Liver (tissue), 9 donors: ENCODE data around the gene CDX1. TPM values are rescaled to one million over a fixed set of nuclear protein-coding genes. Genes with fewer than 3 reads are reported as not detected.

Source experiments
- DNase-seq: peaks from one replicate; pipeline ENCODE4 v3.0.0-alpha.2; 2017; ENCODE audit warnings: low spot score
- H3K27ac ChIP-seq, 2 donors: one replicate each; pipeline ENCODE4 v1.7.0; 2013; ENCODE audit warnings: inconsistent platforms in 2 of 2, low read length in 2 of 2, control low read depth in 1 of 2, low read depth in 1 of 2, mild to moderate bottlenecking in 1 of 2
- H3K27me3 ChIP-seq, 4 donors: one replicate each; pipeline versions ENCODE4 v1.6.1 to v1.7.0; 2013; ENCODE audit warnings: low read length in 3 of 4, inconsistent platforms in 1 of 4, mild to moderate bottlenecking in 1 of 4, moderate library complexity in 1 of 4; ENCODE audit not compliant: control insufficient read depth in 4 of 4, insufficient read depth in 4 of 4
- H3K36me3 ChIP-seq, 4 donors: one replicate each; pipeline versions ENCODE4 v1.6.1 to v1.7.0; 2013; ENCODE audit warnings: low read length in 3 of 4, mild to moderate bottlenecking in 3 of 4, low read depth in 1 of 4, moderate library complexity in 1 of 4; ENCODE audit not compliant: control insufficient read depth in 4 of 4, insufficient read depth in 3 of 4
- H3K4me1 ChIP-seq, 4 donors: one replicate each; pipeline versions ENCODE4 v1.6.1 to v1.7.0; 2013; ENCODE audit warnings: low read length in 3 of 4, mild to moderate bottlenecking in 3 of 4, moderate library complexity in 1 of 4; ENCODE audit not compliant: control insufficient read depth in 4 of 4, insufficient read depth in 4 of 4
- H3K4me3 ChIP-seq, 3 donors: one replicate each; pipeline versions ENCODE4 v1.6.1 to v1.7.0; 2013; ENCODE audit warnings: low read length in 3 of 3, control low read depth in 1 of 3, low read depth in 1 of 3, mild to moderate bottlenecking in 1 of 3
- H3K9ac ChIP-seq, 2 donors: one replicate each; pipeline ENCODE4 v1.7.0; 2013; ENCODE audit warnings: low read length in 2 of 2, mild to moderate bottlenecking in 2 of 2, moderate library complexity in 2 of 2, control low read depth in 1 of 2, low read depth in 1 of 2
- H3K9me3 ChIP-seq, 4 donors: one replicate each; pipeline versions ENCODE4 v1.6.1 to v1.7.0; 2013; ENCODE audit warnings: low read length in 3 of 4; ENCODE audit not compliant: control insufficient read depth in 4 of 4
- ATF3 ChIP-seq: IDR thresholded peaks from 2 replicates; pipeline ENCODE4 v1.6.1; 2016; ENCODE audit warnings: antibody characterized with exemption
- EGR1 ChIP-seq, 2 donors: IDR thresholded peaks; 2 replicates each; pipeline ENCODE4 v1.6.1; 2016 to 2018; ENCODE audit warnings: antibody characterized with exemption in 2 of 2, low read depth in 2 of 2
- FOXA1 ChIP-seq: IDR thresholded peaks from 2 replicates; pipeline ENCODE4 v1.6.1; 2016; ENCODE audit warnings: antibody characterized with exemption
- FOXA2 ChIP-seq: IDR thresholded peaks from 2 replicates; pipeline ENCODE4 v1.6.1; 2016; ENCODE audit warnings: antibody characterized with exemption
- GABPA ChIP-seq, 2 donors: IDR thresholded peaks in 1 of 2; conservative IDR thresholded peaks in 1 of 2; 2 replicates each; pipeline ENCODE4 v1.6.1; 2016; ENCODE audit warnings: antibody characterized with exemption in 2 of 2, mild to moderate bottlenecking in 1 of 2, moderate library complexity in 1 of 2
- HNF4A ChIP-seq, 2 donors: conservative IDR thresholded peaks; 2 replicates each; pipeline ENCODE4 v1.6.1; 2016; ENCODE audit warnings: antibody characterized with exemption in 2 of 2, mild to moderate bottlenecking in 2 of 2
- HNF4G ChIP-seq: IDR thresholded peaks from 2 replicates; pipeline ENCODE4 v1.6.1; 2016; ENCODE audit warnings: antibody characterized with exemption
- JUND ChIP-seq, 2 donors: IDR thresholded peaks; 2 replicates each; pipeline ENCODE4 v1.6.1; 2016; ENCODE audit warnings: antibody characterized with exemption in 2 of 2
- NR2F2 ChIP-seq: IDR thresholded peaks from 2 replicates; pipeline ENCODE4 v1.6.1; 2016; ENCODE audit warnings: antibody characterized with exemption
- RAD21 ChIP-seq, 2 donors: IDR thresholded peaks; 2 replicates each; pipeline ENCODE4 v1.6.1; 2016; ENCODE audit warnings: antibody characterized with exemption in 2 of 2, mild to moderate bottlenecking in 2 of 2
- SP1 ChIP-seq: IDR thresholded peaks from 2 replicates; pipeline ENCODE4 v1.6.1; 2018; ENCODE audit warnings: antibody characterized with exemption, mild to moderate bottlenecking
- TAF1 ChIP-seq: conservative IDR thresholded peaks from 2 replicates; pipeline ENCODE4 v1.6.1; 2016; ENCODE audit warnings: antibody characterized with exemption, mild to moderate bottlenecking
- YY1 ChIP-seq: IDR thresholded peaks from 2 replicates; pipeline ENCODE4 v1.6.1; 2016; ENCODE audit warnings: antibody characterized with exemption, mild to moderate bottlenecking
- WGBS: extraction: QIAGEN DNeasy Blood & Tissue Kit; methylation state at CpG from one replicate; pipeline ENCODE4 v1.1.7; 2013; 5-methylcytosine and 5-hydroxymethylcytosine counted together
- polyA plus RNA-seq, 2 donors: library from polyadenylated mRNA; stranded (reverse) in 1 of 2; unstranded in 1 of 2; fragments of 200-250 nt in 1 of 2; fragments of >200 nt in 1 of 2; fragmentation: Nextera tagmentation in 1 of 2; extraction: Ambion mirVana in 1 of 2; gene quantifications; one replicate each; pipeline versions ENCODE4 v1.2.1 to v1.2.3, GENCODE V29; 2013 to 2015
- total RNA-seq, 2 donors: library from RNA; depleted of rRNA; stranded (reverse); fragments of >200 nt; gene quantifications; one replicate each; pipeline ENCODE4 v1.2.3, GENCODE V29; 2014
- TF ChIP-seq, protein P1 (sequence below): IDR thresholded peaks from 2 replicates; pipeline ENCODE4 v1.6.1; 2016; ENCODE audit warnings: antibody characterized with exemption
- TF ChIP-seq, protein P2 (sequence below): IDR thresholded peaks from 2 replicates; pipeline ENCODE4 v1.6.1; 2016; ENCODE audit warnings: antibody characterized with exemption, mild to moderate bottlenecking
- TF ChIP-seq, protein P3 (sequence below): fragments of 150-350 bp; IDR thresholded peaks from 2 replicates; pipeline ENCODE4 v1.5.1; 2017; ENCODE audit warnings: improper control_type of control experiment, low read depth, low read length; ENCODE audit not compliant: missing input control
- TF ChIP-seq, protein P4 (sequence below): IDR thresholded peaks from 2 replicates; pipeline ENCODE4 v1.6.1; 2016; ENCODE audit warnings: antibody characterized with exemption
- donor health status: healthy.
- donor health status: healthy.
- donor health status: healthy.
- donor health status: healthy.
- donor health status: healthy.

Gene CDX1
- total and polyA plus RNA-seq, 4 donors, result not detected

GRCh38 chr5:150223474-150223873, 56.9 kb downstream of the CDX1 start:
- Histone ChIP-seq H3K9ac (no peak overlapping the region), H3K27me3 (no peaks in the 10 kb centered on the region), H3K4me3 (no peak overlapping the region), H3K36me3 (no peaks in the 10 kb centered on the region), H3K27ac (no peak overlapping the region), H3K9me3 (no peaks in the 10 kb centered on the region), H3K4me1 (no peaks in the 10 kb centered on the region)
- TF ChIP-seq, protein P1, sequence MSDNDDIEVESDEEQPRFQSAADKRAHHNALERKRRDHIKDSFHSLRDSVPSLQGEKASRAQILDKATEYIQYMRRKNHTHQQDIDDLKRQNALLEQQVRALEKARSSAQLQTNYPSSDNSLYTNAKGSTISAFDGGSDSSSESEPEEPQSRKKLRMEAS, result no peak
- no peak for TF ChIP-seq HNF4A (conservative IDR thresholded peaks at IDR 0.05)
- TF ChIP-seq FOXA1, result no peak
- 91% methylated on average over 7 of the region's 7 CpGs for WGBS
- DNase-seq, result no peak

- 81% methylated on average over 8 of the region's 8 CpGs for WGBS
- no peak for DNase-seq
- Histone ChIP-seq H3K4me3 (no peak overlapping the region), H3K27me3 (no peaks in the 10 kb centered on the region), H3K4me1 (no peaks in the 10 kb centered on the region), H3K36me3 (no peaks in the 10 kb centered on the region), H3K27ac (no peak overlapping the region), H3K9me3 (no peaks in the 10 kb centered on the region), H3K9ac (no peak overlapping the region)
- TF ChIP-seq, protein P1, result no peak
- no peak for TF ChIP-seq EGR1 (IDR thresholded peaks at IDR 0.05; ENCODE audit: low read depth in 2 of 2)
- no peak for TF ChIP-seq NR2F2
- TF ChIP-seq, protein P2, sequence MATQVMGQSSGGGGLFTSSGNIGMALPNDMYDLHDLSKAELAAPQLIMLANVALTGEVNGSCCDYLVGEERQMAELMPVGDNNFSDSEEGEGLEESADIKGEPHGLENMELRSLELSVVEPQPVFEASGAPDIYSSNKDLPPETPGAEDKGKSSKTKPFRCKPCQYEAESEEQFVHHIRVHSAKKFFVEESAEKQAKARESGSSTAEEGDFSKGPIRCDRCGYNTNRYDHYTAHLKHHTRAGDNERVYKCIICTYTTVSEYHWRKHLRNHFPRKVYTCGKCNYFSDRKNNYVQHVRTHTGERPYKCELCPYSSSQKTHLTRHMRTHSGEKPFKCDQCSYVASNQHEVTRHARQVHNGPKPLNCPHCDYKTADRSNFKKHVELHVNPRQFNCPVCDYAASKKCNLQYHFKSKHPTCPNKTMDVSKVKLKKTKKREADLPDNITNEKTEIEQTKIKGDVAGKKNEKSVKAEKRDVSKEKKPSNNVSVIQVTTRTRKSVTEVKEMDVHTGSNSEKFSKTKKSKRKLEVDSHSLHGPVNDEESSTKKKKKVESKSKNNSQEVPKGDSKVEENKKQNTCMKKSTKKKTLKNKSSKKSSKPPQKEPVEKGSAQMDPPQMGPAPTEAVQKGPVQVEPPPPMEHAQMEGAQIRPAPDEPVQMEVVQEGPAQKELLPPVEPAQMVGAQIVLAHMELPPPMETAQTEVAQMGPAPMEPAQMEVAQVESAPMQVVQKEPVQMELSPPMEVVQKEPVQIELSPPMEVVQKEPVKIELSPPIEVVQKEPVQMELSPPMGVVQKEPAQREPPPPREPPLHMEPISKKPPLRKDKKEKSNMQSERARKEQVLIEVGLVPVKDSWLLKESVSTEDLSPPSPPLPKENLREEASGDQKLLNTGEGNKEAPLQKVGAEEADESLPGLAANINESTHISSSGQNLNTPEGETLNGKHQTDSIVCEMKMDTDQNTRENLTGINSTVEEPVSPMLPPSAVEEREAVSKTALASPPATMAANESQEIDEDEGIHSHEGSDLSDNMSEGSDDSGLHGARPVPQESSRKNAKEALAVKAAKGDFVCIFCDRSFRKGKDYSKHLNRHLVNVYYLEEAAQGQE, result no peak
- no peak for TF ChIP-seq JUND (IDR thresholded peaks at IDR 0.05)
- no peak for TF ChIP-seq ATF3
- no peak for TF ChIP-seq RAD21 (IDR thresholded peaks at IDR 0.05)
- TF ChIP-seq FOXA2, result no peak
- no peak for TF ChIP-seq FOXA1
- TF ChIP-seq, protein P3, sequence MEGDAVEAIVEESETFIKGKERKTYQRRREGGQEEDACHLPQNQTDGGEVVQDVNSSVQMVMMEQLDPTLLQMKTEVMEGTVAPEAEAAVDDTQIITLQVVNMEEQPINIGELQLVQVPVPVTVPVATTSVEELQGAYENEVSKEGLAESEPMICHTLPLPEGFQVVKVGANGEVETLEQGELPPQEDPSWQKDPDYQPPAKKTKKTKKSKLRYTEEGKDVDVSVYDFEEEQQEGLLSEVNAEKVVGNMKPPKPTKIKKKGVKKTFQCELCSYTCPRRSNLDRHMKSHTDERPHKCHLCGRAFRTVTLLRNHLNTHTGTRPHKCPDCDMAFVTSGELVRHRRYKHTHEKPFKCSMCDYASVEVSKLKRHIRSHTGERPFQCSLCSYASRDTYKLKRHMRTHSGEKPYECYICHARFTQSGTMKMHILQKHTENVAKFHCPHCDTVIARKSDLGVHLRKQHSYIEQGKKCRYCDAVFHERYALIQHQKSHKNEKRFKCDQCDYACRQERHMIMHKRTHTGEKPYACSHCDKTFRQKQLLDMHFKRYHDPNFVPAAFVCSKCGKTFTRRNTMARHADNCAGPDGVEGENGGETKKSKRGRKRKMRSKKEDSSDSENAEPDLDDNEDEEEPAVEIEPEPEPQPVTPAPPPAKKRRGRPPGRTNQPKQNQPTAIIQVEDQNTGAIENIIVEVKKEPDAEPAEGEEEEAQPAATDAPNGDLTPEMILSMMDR, result no peak
- no peak for TF ChIP-seq TAF1
- no peak for TF ChIP-seq HNF4G
- TF ChIP-seq, protein P4, sequence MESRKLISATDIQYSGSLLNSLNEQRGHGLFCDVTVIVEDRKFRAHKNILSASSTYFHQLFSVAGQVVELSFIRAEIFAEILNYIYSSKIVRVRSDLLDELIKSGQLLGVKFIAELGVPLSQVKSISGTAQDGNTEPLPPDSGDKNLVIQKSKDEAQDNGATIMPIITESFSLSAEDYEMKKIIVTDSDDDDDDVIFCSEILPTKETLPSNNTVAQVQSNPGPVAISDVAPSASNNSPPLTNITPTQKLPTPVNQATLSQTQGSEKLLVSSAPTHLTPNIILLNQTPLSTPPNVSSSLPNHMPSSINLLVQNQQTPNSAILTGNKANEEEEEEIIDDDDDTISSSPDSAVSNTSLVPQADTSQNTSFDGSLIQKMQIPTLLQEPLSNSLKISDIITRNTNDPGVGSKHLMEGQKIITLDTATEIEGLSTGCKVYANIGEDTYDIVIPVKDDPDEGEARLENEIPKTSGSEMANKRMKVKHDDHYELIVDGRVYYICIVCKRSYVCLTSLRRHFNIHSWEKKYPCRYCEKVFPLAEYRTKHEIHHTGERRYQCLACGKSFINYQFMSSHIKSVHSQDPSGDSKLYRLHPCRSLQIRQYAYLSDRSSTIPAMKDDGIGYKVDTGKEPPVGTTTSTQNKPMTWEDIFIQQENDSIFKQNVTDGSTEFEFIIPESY, result no peak
- TF ChIP-seq YY1, result no peak
- TF ChIP-seq GABPA (IDR thresholded peaks at IDR 0.05 in 1 of 2, conservative IDR thresholded peaks at IDR 0.05 in 1 of 2), result no peak
- TF ChIP-seq HNF4A (conservative IDR thresholded peaks at IDR 0.05), result no peak
- TF ChIP-seq SP1, result no peak
Observed at GRCh38 chr5:150224483-150225027, 58.0 kb downstream of the CDX1 start.
